ENCODE measurements around the gene CTBP1.

The CTBP1 gene

GRCh38 chr4:1194010-1194900, 54.7 kb downstream of the CTBP1 start:
- DNase-seq = no peak

- DNase-seq = no peak
These were observed 55.5 kb downstream of the CTBP1 start for GRCh38 chr4:1193206-1194009.

GRCh38 chr4:1192493-1193205, 56.3 kb downstream of the CTBP1 start:
- no peak for DNase-seq

GRCh38 chr4:1192091-1192492, 56.8 kb downstream of the CTBP1 start:
- DNase-seq = no peak

- no peak for DNase-seq
These were observed 57.3 kb downstream of the CTBP1 start for GRCh38 chr4:1191621-1192020.

- DNase-seq = peak in 3 of 6 experiments; percentile 10 to 29 (median 25)
These were observed 61.7 kb downstream of the CTBP1 start for GRCh38 chr4:1187182-1187581.

GRCh38 chr4:1183985-1184773, 64.8 kb downstream of the CTBP1 start:
- DNase-seq = no peak

GRCh38 chr4:1182313-1182712, 66.6 kb downstream of the CTBP1 start:
- no peak for DNase-seq

- DNase-seq = no peak
These were observed 68.3 kb downstream of the CTBP1 start for GRCh38 chr4:1180663-1181062.

GRCh38 chr4:1179976-1180375, 69.0 kb downstream of the CTBP1 start:
- DNase-seq = no peak

- DNase-seq = no peak
These were observed 69.9 kb downstream of the CTBP1 start for GRCh38 chr4:1179089-1179441.

GRCh38 chr4:1178300-1179088, 70.4 kb downstream of the CTBP1 start:
- no peak for DNase-seq

GRCh38 chr4:1177274-1178141, 71.4 kb downstream of the CTBP1 start:
- no peak for DNase-seq

- DNase-seq = no peak
These were observed 72.3 kb downstream of the CTBP1 start for GRCh38 chr4:1176398-1177273.

GRCh38 chr4:1175635-1176229, 73.2 kb downstream of the CTBP1 start:
- no peak for DNase-seq

GRCh38 chr4:1174941-1175634, 73.8 kb downstream of the CTBP1 start:
- no peak for DNase-seq

- DNase-seq = no peak
These were observed 75.8 kb downstream of the CTBP1 start for GRCh38 chr4:1172971-1173757.

Measured in stimulated activated naive CD4-positive, alpha-beta T cell (primary cell).